GM19397 (cell line): ENCODE data around the gene NBEA.

Source experiments
- ATAC-seq: cut with Tn5 transposase; IDR thresholded peaks from one replicate; pipeline ENCODE4 v1.9.1; 2021; ENCODE audit warnings: mild to moderate bottlenecking, moderate library complexity; ENCODE audit not compliant: unreplicated experiment

The NBEA gene

GRCh38 chr13:35695448-35695770 lies 753.3 kb downstream of the NBEA start:
- no peak for ATAC-seq

GRCh38 chr13:35697186-35697730 lies 755.2 kb downstream of the NBEA start:
- no peak for ATAC-seq

GRCh38 chr13:35698911-35699576 lies 757.0 kb downstream of the NBEA start:
- no peak for ATAC-seq

GRCh38 chr13:35699825-35700510 lies 757.9 kb downstream of the NBEA start:
- no peak for ATAC-seq

- ATAC-seq = no peak
These were observed 758.6 kb downstream of the NBEA start for GRCh38 chr13:35700671-35701070.

- ATAC-seq = no peak
These were observed 760.2 kb downstream of the NBEA start for GRCh38 chr13:35702316-35702715.

- ATAC-seq = no peak
These were observed 761.0 kb downstream of the NBEA start for GRCh38 chr13:35703061-35703460.

GRCh38 chr13:35704331-35704730 lies 762.3 kb downstream of the NBEA start:
- ATAC-seq = no peak

GRCh38 chr13:35706281-35706680 lies 764.2 kb downstream of the NBEA start:
- ATAC-seq = no peak

GRCh38 chr13:35706721-35707120 lies 764.7 kb downstream of the NBEA start:
- no peak for ATAC-seq

GRCh38 chr13:35711909-35712308 lies 769.8 kb downstream of the NBEA start:
- ATAC-seq = no peak

- ATAC-seq = no peak
These were observed 771.1 kb downstream of the NBEA start for GRCh38 chr13:35712907-35713761.

GRCh38 chr13:35714121-35714520 lies 772.1 kb downstream of the NBEA start:
- no peak for ATAC-seq

GRCh38 chr13:35714588-35715377 lies 772.7 kb downstream of the NBEA start:
- ATAC-seq = no peak

- ATAC-seq = no peak
These were observed 774.1 kb downstream of the NBEA start for GRCh38 chr13:35716186-35716585.

GRCh38 chr13:35716729-35717128 lies 774.7 kb downstream of the NBEA start:
- ATAC-seq = no peak

- ATAC-seq = no peak
These were observed 776.0 kb downstream of the NBEA start for GRCh38 chr13:35718084-35718483.

GRCh38 chr13:35720290-35720689 lies 778.2 kb downstream of the NBEA start:
- no peak for ATAC-seq

- peak; percentile 71 for ATAC-seq
These were observed 778.9 kb downstream of the NBEA start for GRCh38 chr13:35720690-35721554.
